OCI-LY1 (cell line): ENCODE results near the gene MYBPC1.

Source experiments
- H2AFZ ChIP-seq: fragments of 200-600 bp; sonication (generic), shearing (Covaris generic); 2 replicates; pipeline ENCODE4 v1.6.0; 2014; ENCODE audit warnings: antibody characterized with exemption, mild to moderate bottlenecking, low read length
- H3F3A ChIP-seq: fragments of 200-600 bp; sonication (generic), shearing (Covaris generic); 2 replicates; pipeline ENCODE4 v1.6.0; 2014; ENCODE audit warnings: mild to moderate bottlenecking, antibody characterized with exemption, low read length, moderate library complexity; ENCODE audit not compliant: insufficient read depth
- H3K27ac ChIP-seq: fragments of 200-600 bp; sonication (generic); 2 replicates; pipeline ENCODE4 v1.5.1; 2014; ENCODE audit warnings: low read length, mixed run types, mild to moderate bottlenecking, low read depth; ENCODE audit not compliant: poor library complexity, severe bottlenecking
- H3K27me3 ChIP-seq: fragments of 200-600 bp; sonication (generic); 2 replicates; pipeline ENCODE4 v1.6.0; 2014; ENCODE audit warnings: antibody characterized with exemption, mild to moderate bottlenecking, low read length, moderate library complexity; ENCODE audit not compliant: insufficient read depth
- H3K36me3 ChIP-seq: fragments of 200-600 bp; sonication (generic); 2 replicates; pipeline ENCODE4 v1.6.1; 2014; ENCODE audit warnings: mild to moderate bottlenecking, antibody characterized with exemption, low read length, moderate library complexity, mixed read lengths; ENCODE audit not compliant: insufficient read depth
- H3K4me1 ChIP-seq: fragments of 200-600 bp; sonication (generic); 2 replicates; pipeline ENCODE4 v1.5.1; 2014; ENCODE audit warnings: mild to moderate bottlenecking, low read length, moderate library complexity; ENCODE audit not compliant: insufficient read depth, severe bottlenecking
- H3K4me2 ChIP-seq: fragments of 200-600 bp; sonication (generic), shearing (Covaris generic); 2 replicates; pipeline ENCODE4 v1.6.1; 2014; ENCODE audit warnings: low read length
- H3K4me3 ChIP-seq: fragments of 200-600 bp; sonication (generic); 2 replicates; pipeline ENCODE4 v1.5.1; 2014; ENCODE audit warnings: low read length, low read depth, mild to moderate bottlenecking, mixed read lengths; ENCODE audit not compliant: poor library complexity, severe bottlenecking
- H3K79me2 ChIP-seq: fragments of 200-600 bp; shearing (Covaris generic); 2 replicates; pipeline ENCODE4 v1.6.1; 2016; ENCODE audit warnings: mixed run types, low read length, mixed read lengths; ENCODE audit not compliant: insufficient read depth
- H3K9ac ChIP-seq: fragments of 200-600 bp; sonication (generic), shearing (Covaris generic); 2 replicates; pipeline ENCODE4 v1.6.1; 2014; ENCODE audit warnings: mild to moderate bottlenecking, low read length, mixed read lengths
- H3K9me2 ChIP-seq: fragments of 200-600 bp; sonication (generic), shearing (Covaris generic); 2 replicates; pipeline ENCODE4 v1.6.1; 2014; ENCODE audit warnings: low read depth, mild to moderate bottlenecking, low read length, mixed read lengths
- H3K9me3 ChIP-seq: fragments of 200-600 bp; shearing (Covaris generic); 2 replicates; pipeline ENCODE4 v1.6.1; 2014; ENCODE audit warnings: low read length, mixed read lengths
- H4K20me1 ChIP-seq: fragments of 200-600 bp; sonication (generic), shearing (Covaris generic); 2 replicates; pipeline ENCODE4 v1.6.0; 2016; ENCODE audit warnings: mild to moderate bottlenecking, low read length; ENCODE audit not compliant: insufficient read depth
- CTCF ChIP-seq: fragments of 200-600 bp; sonication (generic), shearing (Covaris generic); IDR thresholded peaks from 2 replicates; pipeline ENCODE4 v1.5.1; 2017; ENCODE audit warnings: mild to moderate bottlenecking, antibody characterized with exemption, low read length, moderate library complexity, mixed read lengths
- EZH2 ChIP-seq: fragments of 200-600 bp; sonication (generic), shearing (Covaris generic); IDR thresholded peaks from 2 replicates; pipeline ENCODE4 v1.8.0; 2017; ENCODE audit warnings: borderline replicate concordance, mixed run types, mild to moderate bottlenecking, antibody characterized with exemption, low read length, moderate library complexity, mixed read lengths

Gene MYBPC1

GRCh38 chr12:101634724-101635123 lies 40.0 kb downstream of the MYBPC1 start:
- Histone ChIP-seq H3K9me3 (no peaks in the 10 kb centered on the region), H3F3A (no peaks in the 10 kb centered on the region), H3K9ac (no peak overlapping the region), H3K4me2 (peak overlapping the region; percentile 44), H4K20me1 (no peaks in the 10 kb centered on the region), H3K9me2 (no peaks in the 10 kb centered on the region), H3K36me3 (no peaks in the 10 kb centered on the region), H3K79me2 (no peaks in the 10 kb centered on the region), H3K4me1 (peaks cover 19% of the 10 kb centered on the region), H2AFZ (no peak overlapping the region), H3K27ac (peak overlapping the region; percentile 64), H3K27me3 (no peaks in the 10 kb centered on the region), H3K4me3 (peak overlapping the region; percentile 17)
- no peak for TF ChIP-seq EZH2
- TF ChIP-seq CTCF, result no peak

DNA sequence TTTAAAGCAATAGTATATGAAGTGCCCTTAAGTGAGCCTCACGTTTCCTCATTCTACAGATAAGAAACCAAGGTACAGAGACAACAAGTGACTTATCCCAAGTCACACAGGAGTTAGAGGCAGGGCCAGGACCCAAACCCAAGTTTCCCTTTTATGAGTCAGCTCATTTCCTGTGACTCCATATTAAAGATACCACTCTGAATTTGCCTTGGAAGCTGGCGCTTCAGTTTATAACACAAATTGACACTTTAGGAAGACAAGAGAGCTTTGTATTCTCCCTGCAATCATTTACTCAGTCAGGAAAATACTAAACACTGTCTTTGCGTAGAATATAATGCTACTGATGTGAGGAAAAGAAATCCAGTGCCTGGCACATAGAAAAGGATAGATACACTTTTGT lies 43.2 kb downstream of the MYBPC1 start:
- Histone ChIP-seq H3K4me3 (no peak overlapping the region), H3K79me2 (no peaks in the 10 kb centered on the region), H3F3A (no peaks in the 10 kb centered on the region), H4K20me1 (no peaks in the 10 kb centered on the region), H3K4me1 (peaks cover 19% of the 10 kb centered on the region), H3K9me3 (no peaks in the 10 kb centered on the region), H3K27ac (no peak overlapping the region), H3K4me2 (no peak overlapping the region), H3K36me3 (no peaks in the 10 kb centered on the region), H2AFZ (no peak overlapping the region), H3K9ac (no peak overlapping the region), H3K27me3 (no peaks in the 10 kb centered on the region), H3K9me2 (no peaks in the 10 kb centered on the region)
- no peak for TF ChIP-seq EZH2
- TF ChIP-seq CTCF, result no peak

DNA sequence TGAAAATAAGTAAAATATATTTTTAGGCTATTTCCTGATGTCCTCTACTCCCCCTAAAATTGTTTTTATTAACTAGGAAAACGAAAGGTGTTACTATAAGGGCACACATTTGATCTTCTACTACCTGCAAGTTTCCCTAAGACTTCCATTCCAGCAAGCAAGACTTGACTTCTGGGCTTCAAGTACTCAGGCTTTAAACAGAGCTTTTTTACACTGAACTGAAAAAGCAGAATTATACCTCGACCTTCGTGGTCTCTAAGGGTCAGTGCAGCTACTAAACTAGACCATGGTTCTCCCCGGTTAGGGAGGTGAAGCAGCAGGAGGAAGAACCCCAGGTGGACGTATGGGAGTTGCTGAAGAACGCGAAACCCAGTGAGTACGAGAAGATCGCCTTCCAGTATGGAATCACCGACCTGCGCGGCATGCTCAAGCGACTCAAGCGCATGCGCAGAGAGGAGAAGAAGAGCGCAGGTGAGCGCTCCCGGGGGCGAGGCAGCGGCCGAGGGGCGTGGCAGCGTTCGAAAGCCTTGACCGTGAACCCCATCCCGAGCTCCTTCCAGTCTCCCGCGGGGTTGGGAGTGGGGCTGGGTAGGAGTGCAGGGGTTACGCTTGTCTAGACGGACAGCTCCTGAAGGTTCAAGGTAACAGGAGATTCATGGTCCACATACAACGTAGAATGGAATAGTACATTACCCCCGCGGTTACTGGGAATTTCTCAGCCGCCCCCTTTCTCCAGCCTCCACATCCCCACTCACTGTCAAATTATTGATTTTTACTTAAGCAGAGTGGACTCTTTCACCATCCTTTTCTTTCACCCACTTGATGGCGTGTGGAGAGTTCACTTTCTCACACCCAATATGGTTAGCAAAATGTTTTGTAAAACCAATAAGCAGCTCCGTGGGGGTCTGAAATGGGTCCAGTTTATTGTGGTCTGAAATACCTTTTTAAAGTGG lies 47.6 kb downstream of the MYBPC1 start:
- H3K9me2 ChIP-seq, result no peaks in the 10 kb centered on the region
- no peak overlapping the region for H2AFZ ChIP-seq
- H3K4me2 ChIP-seq, result no peak overlapping the region
- no peaks in the 10 kb centered on the region for H4K20me1 ChIP-seq
- H3K79me2 ChIP-seq, result no peaks in the 10 kb centered on the region
- H3K9me3 ChIP-seq, result no peaks in the 10 kb centered on the region
- H3K4me1 ChIP-seq, result no peaks in the 10 kb centered on the region
- H3K4me3 ChIP-seq, result no peak overlapping the region
- H3K36me3 ChIP-seq, result no peaks in the 10 kb centered on the region
- H3K9ac ChIP-seq, result no peak overlapping the region
- H3K27ac ChIP-seq, result no peak overlapping the region
- H3K27me3 ChIP-seq, result no peaks in the 10 kb centered on the region
- H3F3A ChIP-seq, result 0 out of 2 replicates have a peak, but pooled peaks cover 3% of the 10 kb centered on the region
- no peak for TF ChIP-seq EZH2
- TF ChIP-seq CTCF, result no peak
